ENCODE results near the gene ABCC1. TPM values are rescaled to one million over a fixed set of nuclear protein-coding genes. Genes with fewer than 3 reads are reported as not detected.

ABCC1 gene
- total RNA-seq, 4 donors from 2014 or later = 19.3 to 43.7 (median 26.2) TPM

DNA sequence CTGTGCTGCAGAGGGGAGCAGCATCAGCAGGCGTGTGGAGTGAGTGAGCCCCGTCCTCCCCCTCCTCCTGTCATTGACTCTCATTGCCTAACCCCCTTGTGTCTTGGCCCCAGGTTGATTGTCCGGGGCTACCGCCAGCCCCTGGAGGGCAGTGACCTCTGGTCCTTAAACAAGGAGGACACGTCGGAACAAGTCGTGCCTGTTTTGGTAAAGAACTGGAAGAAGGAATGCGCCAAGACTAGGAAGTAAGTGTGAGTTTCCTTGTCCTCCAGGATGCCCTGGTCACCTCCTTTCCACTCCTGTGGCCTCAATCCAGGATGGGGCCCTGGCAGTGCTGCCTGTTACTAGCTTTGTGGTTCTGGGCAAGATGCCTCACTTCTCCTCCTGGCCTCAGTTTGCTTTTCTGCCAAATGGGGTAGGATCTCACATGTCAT, 87.0 kb downstream of the ABCC1 start:
- Histone ChIP-seq H3K4me1 (peaks cover 0 to 6% of the 10 kb centered on the region in 2 donors), H3K36me3 (peaks cover 0 to 49% of the 10 kb centered on the region in 2 donors), H3K4me3 (no peak overlapping the region), H3K9me3 (no peaks in the 10 kb centered on the region), H3K27me3 (no peaks in the 10 kb centered on the region), H3K27ac (peak overlapping the region in 2 of 4 donors; percentile 9 to 11)
- in situ Hi-C loops (cut with MboI; ENCODE audit: low sequenced_read_pairs in 4 of 4) (no loop called here), intact Hi-C loops (cut with DNase I; ENCODE audit: low total_unique reads) (no loop called here)
- ATAC-seq (peak in 1 of 2 donors; percentile 33), DNase-seq (peak in 1 of 2 donors; percentile 49)
- no peak for TF ChIP-seq CTCF (IDR thresholded peaks at IDR 0.05 in 4 of 5, conservative IDR thresholded peaks at IDR 0.05 in 1 of 5)
- no peak for TF ChIP-seq POLR2A (IDR thresholded peaks at IDR 0.05)

DNA sequence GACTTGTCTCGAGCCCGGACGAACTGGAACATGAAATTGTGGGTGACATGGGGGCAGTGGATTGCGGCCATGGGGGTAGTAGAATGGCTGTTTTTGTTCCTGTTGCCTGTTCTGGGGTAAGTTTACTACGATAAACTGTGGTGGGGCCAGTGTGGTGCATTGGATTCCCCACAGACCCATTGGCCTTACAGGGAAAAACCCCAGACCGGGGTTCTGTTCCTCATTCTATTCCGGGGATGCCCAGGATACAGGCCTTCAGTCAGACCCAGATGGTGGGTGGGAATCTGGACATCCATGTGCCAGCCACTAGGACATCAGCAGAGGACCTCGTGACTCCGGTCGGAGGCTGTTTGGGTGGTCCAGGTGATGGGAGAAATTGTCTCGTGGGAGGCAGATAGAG, 88.1 kb downstream of the ABCC1 start:
- no peak overlapping the region for H3K4me3 ChIP-seq
- in situ Hi-C loops (cut with MboI; ENCODE audit: low sequenced_read_pairs in 4 of 4) = no loop called here

DNA sequence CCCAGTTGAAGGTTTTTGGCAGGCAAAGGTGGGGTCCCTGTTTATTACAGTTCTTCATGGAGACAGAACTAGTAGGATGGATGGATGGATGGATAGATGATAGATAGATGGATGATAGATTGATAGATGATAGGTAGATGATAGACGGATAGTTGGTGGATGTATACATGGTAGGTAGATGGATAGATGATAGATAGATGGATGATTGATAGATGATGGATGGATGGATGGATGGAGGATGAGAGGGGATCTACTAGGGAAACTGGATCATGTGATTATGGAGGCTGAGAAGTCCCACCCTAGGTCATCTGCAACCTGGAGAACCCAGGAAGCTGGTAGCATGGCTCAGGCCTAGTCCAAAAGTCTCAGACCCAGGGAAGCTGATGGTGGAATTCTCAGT, 88.6 kb downstream of the ABCC1 start:
- no peak for ATAC-seq
- H3K36me3 ChIP-seq = peaks cover 0 to 49% of the 10 kb centered on the region in 2 donors
- in situ Hi-C loops (cut with MboI; ENCODE audit: low sequenced_read_pairs in 4 of 4) (no loop called here), intact Hi-C loops (cut with DNase I; ENCODE audit: low total_unique reads) (no loop called here)
- no peak overlapping the region for H3K27ac ChIP-seq
- TF ChIP-seq POLR2A (IDR thresholded peaks at IDR 0.05) (no peak), CTCF (IDR thresholded peaks at IDR 0.05 in 4 of 5, conservative IDR thresholded peaks at IDR 0.05 in 1 of 5) (no peak)
- no peaks in the 10 kb centered on the region for H3K27me3 ChIP-seq
- H3K9me3 ChIP-seq = no peaks in the 10 kb centered on the region
- no peak for DNase-seq
- peaks cover 0 to 12% of the 10 kb centered on the region in 2 donors for H3K4me1 ChIP-seq
- no peak overlapping the region for H3K4me3 ChIP-seq

More for the DNA sequence above, 88.1 kb downstream of the ABCC1 start:
- DNase-seq (no peak), ATAC-seq (no peak)
- Histone ChIP-seq H3K4me1 (peaks cover 0 to 12% of the 10 kb centered on the region in 2 donors), H3K27ac (peak overlapping the region in 1 of 4 donors; percentile 16), H3K36me3 (peaks cover 0 to 49% of the 10 kb centered on the region in 2 donors), H3K27me3 (no peaks in the 10 kb centered on the region), H3K9me3 (no peaks in the 10 kb centered on the region)
- intact Hi-C loops (cut with DNase I; ENCODE audit: low total_unique reads) = no loop called here
- no peak for TF ChIP-seq POLR2A (IDR thresholded peaks at IDR 0.05)
- TF ChIP-seq CTCF (IDR thresholded peaks at IDR 0.05 in 4 of 5, conservative IDR thresholded peaks at IDR 0.05 in 1 of 5) = no peak

DNA sequence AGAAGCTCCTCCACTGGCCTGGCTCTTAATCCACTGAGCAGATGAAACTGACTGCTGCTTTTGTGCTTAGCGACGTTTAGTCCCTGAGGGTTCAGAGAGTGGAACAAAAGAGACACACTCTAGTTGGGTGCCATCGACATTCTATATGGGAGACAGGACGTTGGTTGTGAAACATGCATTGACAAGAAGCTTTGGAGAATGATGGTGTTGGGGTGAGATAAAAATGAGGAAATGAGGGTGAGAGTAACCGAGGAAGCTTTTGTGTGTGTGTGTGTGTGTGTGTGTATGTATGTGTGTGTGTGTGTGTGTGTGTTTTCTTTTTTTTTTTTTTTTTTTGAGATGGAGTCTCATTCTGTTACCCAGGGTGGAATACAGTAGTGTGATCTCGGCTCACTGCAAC, 89.5 kb downstream of the ABCC1 start:
- in situ Hi-C loops (cut with MboI; ENCODE audit: low sequenced_read_pairs in 4 of 4) = no loop called here
- peaks cover 0 to 46% of the 10 kb centered on the region in 2 donors for H3K36me3 ChIP-seq
- intact Hi-C loops (cut with DNase I; ENCODE audit: low total_unique reads) = no loop called here

More for the DNA sequence above, 89.5 kb downstream of the ABCC1 start:
- TF ChIP-seq POLR2A (IDR thresholded peaks at IDR 0.05) (no peak), CTCF (IDR thresholded peaks at IDR 0.05 in 4 of 5, conservative IDR thresholded peaks at IDR 0.05 in 1 of 5) (no peak)
- ATAC-seq (no peak), DNase-seq (no peak)
- H3K4me3 ChIP-seq = no peak overlapping the region
- H3K27ac ChIP-seq = peak overlapping the region in 1 of 4 donors; percentile 17
- H3K27me3 ChIP-seq = no peaks in the 10 kb centered on the region
- H3K9me3 ChIP-seq = no peaks in the 10 kb centered on the region
- peaks cover 0 to 12% of the 10 kb centered on the region in 2 donors for H3K4me1 ChIP-seq
